ENCODE data around the gene TLCD1. TPM values are rescaled to one million over a fixed set of nuclear protein-coding genes. Genes with fewer than 3 reads are reported as not detected.

Gene TLCD1, protein sequence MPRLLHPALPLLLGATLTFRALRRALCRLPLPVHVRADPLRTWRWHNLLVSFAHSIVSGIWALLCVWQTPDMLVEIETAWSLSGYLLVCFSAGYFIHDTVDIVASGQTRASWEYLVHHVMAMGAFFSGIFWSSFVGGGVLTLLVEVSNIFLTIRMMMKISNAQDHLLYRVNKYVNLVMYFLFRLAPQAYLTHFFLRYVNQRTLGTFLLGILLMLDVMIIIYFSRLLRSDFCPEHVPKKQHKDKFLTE
- polyA plus RNA-seq (ENCODE audit: low read depth in 6 of 6), result 1 to 10 TPM in 1 of 6 donors, under 1 TPM in 1, not detected in 4; 0.93 to 1.2 TPM

DNA sequence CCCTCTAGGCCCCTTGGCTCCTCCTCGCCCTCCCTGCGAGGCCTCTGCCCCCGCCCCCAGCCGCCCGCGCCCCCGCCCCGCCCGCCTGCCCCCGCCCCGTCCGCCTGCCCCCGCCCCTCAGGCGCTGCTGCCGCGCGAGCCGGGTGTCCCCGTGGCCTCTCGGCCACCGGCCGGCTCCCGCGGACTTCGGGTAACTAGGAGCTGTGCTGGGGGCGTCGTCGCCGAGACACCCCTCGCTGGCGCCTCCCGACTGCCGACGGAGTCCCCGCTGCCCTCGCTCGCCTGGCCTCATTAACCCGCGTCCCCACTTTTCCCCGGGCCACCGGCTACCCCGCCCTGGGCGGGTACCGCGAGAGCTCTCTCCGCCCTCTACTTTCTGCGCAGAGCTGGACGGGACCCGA is at the start of gene TLCD1:
Gene TLCD1, minus strand, starts transcription at position 8 of the 401 bp plus-strand sequence. CDS start 136 bp downstream, outside the sequence.
- no peaks in the 10 kb centered on the region for H3K9me3 Mint-ChIP-seq
- H3K36me3 Mint-ChIP-seq, result peaks cover 6 to 10% of the 10 kb centered on the region in 2 donors
- peak within 1 kb of the TSS; percentile 95 to 100 (median 97) for H3K4me3 Mint-ChIP-seq
- peak within 1 kb of the TSS; percentile 99 to 100 (median 100) for H3K27ac Mint-ChIP-seq
- DNase-seq, result peak; percentile 71
- H3K4me1 Mint-ChIP-seq, result peaks cover 55 to 71% (median 58%) of the 10 kb centered on the region in 3 donors
- H3K27me3 Mint-ChIP-seq, result no peaks in the 10 kb centered on the region
- ATAC-seq (ENCODE audit: low read depth in 2 of 2), result peak; percentile 20 to 24

DNA sequence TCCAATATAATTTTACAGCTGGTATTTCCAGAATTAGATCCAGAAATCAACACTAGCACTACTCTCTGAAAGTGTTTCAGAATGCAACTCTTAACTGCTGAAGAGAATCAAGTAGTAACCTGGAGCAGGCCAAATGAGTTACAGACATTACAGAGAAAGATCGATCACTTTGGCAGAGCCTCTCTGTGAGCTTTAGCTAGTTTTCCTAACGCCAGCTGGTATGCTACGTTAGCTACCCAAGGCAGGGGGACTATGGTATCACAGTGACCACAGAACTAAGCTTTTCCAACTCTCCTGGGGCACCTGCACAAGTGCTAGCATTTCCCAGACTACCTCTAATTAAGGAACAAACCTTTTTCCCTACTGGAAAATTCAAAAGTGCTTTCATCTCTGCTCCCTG is 48.2 kb upstream of the TLCD1 start:
- Mint-ChIP-seq H3K36me3 (no peaks in the 10 kb centered on the region), H3K4me3 (no peak overlapping the region), H3K27me3 (no peaks in the 10 kb centered on the region), H3K27ac (peak overlapping the region in 1 of 6 donors; percentile 81), H3K9me3 (no peaks in the 10 kb centered on the region), H3K4me1 (peaks cover 19 to 23% (median 20%) of the 10 kb centered on the region in 3 donors)
- ATAC-seq (ENCODE audit: low read depth in 2 of 2) (no peak), DNase-seq (no peak)

DNA sequence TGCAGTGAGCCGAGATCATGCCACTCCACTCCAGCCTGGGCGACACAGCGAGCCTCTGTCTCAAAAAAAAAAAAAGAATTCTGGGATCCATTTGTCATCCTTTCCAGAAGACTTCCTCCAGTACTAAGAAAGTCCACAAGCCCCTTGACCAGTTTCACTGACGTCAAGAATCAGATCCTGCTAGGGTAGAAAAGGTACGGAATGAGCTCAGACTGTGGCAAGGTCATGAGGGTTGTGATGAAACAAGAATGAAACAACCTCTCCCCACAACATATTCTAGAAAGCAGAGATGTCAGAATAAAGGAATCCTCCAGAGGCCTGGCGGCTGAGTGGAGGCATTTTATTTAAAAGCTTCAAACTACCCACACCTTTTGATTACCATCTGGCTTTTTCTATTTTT is 47.7 kb upstream of the TLCD1 start:
- Mint-ChIP-seq H3K27me3 (no peaks in the 10 kb centered on the region), H3K9me3 (no peaks in the 10 kb centered on the region), H3K4me3 (no peak overlapping the region), H3K4me1 (peaks cover 16 to 19% (median 19%) of the 10 kb centered on the region in 3 donors), H3K27ac (peak overlapping the region in 1 of 6 donors; percentile 81), H3K36me3 (no peaks in the 10 kb centered on the region)
- no peak for ATAC-seq (ENCODE audit: low read depth in 2 of 2)
- no peak for DNase-seq

DNA sequence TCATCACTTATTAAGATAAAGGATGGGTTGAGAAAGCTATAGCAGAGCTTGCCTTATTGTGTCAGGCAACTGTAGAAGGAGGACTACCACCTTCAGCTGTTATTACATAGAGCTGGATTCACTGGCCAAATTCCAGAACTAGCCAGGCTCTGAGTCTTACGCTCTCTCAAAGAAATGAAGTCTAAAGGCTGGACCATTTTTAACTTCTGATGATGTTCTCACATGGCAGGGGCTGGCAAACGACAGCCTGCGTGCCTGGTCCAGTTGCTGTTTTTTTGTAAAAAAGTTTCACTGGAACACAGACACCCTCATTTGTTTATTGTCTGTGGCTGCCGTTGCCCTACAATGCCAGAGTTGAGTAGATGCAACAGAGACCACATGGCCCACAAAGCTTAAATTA is 39.0 kb upstream of the TLCD1 start:
- no peaks in the 10 kb centered on the region for H3K9me3 Mint-ChIP-seq
- DNase-seq (no peak), ATAC-seq (ENCODE audit: low read depth in 2 of 2) (no peak)
- peak overlapping the region in 2 of 6 donors; percentile 7 to 61 for H3K27ac Mint-ChIP-seq
- no peaks in the 10 kb centered on the region for H3K27me3 Mint-ChIP-seq
- H3K36me3 Mint-ChIP-seq, result no peaks in the 10 kb centered on the region
- peaks cover 4 to 15% (median 15%) of the 10 kb centered on the region in 3 donors for H3K4me1 Mint-ChIP-seq
- H3K4me3 Mint-ChIP-seq, result no peak overlapping the region

DNA sequence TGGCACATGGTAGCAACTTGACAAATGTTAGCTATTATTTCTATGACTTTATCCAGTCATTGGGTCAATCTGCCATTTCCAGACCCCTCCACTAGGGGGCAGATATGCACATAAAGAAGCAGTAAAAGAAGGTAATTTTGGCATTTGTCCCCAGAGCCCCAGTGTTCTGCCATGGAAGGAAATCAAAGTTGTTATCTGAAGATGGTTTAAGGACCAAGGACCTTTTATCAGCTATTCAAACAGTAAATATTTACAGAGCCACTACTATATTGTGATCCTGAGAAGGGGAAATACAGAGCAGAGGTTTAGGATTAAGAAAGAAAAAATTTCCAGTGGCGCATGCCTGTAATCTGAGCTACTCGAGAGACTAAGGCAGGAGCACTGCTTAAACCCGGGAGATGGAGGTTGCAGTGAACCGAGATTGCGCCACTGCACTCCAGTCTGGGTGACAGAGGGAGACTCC is 37.8 kb upstream of the TLCD1 start:
- H3K4me1 Mint-ChIP-seq, result peaks cover 4 to 18% (median 13%) of the 10 kb centered on the region in 3 donors
- ATAC-seq (ENCODE audit: low read depth in 2 of 2) (peak; percentile 69 to 76), DNase-seq (peak; percentile 72)
- no peaks in the 10 kb centered on the region for H3K27me3 Mint-ChIP-seq
- H3K9me3 Mint-ChIP-seq, result no peaks in the 10 kb centered on the region
- no peak overlapping the region for H3K4me3 Mint-ChIP-seq
- H3K36me3 Mint-ChIP-seq, result no peaks in the 10 kb centered on the region
- H3K27ac Mint-ChIP-seq, result peak overlapping the region in 2 of 6 donors; percentile 47 to 56

DNA sequence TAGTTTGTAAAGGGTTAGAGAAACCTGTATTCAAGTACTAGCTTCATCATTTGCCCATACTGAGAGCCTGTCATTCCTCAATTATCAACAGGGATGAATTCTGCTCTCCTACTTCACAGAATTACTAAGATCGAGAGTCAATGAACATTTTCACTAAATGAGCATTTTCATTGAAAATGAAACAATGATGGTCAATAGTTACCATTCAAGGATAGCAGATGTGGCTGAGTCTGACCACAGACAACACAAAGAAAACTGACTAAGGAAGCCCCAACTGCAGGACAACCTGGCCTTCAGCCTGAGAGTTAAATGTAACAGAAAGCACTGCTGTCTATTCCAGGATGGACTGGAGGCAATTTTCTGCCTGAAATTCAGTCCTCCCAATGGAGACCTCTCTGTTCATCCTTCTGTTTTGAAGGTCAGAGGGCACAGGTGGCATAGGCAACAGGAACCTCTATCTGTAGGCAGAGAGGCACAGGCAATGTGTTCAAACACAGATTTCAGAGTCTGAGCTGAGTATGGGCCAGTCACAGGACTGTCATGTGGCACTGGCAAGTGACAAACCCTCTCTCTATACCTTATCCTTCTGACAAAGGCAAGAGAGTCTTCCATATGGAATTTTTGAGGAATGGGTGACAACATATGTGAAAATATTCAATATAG is 37.2 kb upstream of the TLCD1 start:
- ATAC-seq (ENCODE audit: low read depth in 2 of 2) (peak; percentile 5 to 13), DNase-seq (no peak)
- H3K36me3 Mint-ChIP-seq, result no peaks in the 10 kb centered on the region
- H3K4me3 Mint-ChIP-seq, result no peak overlapping the region
- H3K27me3 Mint-ChIP-seq, result no peaks in the 10 kb centered on the region
- no peaks in the 10 kb centered on the region for H3K9me3 Mint-ChIP-seq
- peaks cover 4 to 19% (median 13%) of the 10 kb centered on the region in 3 donors for H3K4me1 Mint-ChIP-seq
- peak overlapping the region in 2 of 6 donors; percentile 47 to 56 for H3K27ac Mint-ChIP-seq

DNA sequence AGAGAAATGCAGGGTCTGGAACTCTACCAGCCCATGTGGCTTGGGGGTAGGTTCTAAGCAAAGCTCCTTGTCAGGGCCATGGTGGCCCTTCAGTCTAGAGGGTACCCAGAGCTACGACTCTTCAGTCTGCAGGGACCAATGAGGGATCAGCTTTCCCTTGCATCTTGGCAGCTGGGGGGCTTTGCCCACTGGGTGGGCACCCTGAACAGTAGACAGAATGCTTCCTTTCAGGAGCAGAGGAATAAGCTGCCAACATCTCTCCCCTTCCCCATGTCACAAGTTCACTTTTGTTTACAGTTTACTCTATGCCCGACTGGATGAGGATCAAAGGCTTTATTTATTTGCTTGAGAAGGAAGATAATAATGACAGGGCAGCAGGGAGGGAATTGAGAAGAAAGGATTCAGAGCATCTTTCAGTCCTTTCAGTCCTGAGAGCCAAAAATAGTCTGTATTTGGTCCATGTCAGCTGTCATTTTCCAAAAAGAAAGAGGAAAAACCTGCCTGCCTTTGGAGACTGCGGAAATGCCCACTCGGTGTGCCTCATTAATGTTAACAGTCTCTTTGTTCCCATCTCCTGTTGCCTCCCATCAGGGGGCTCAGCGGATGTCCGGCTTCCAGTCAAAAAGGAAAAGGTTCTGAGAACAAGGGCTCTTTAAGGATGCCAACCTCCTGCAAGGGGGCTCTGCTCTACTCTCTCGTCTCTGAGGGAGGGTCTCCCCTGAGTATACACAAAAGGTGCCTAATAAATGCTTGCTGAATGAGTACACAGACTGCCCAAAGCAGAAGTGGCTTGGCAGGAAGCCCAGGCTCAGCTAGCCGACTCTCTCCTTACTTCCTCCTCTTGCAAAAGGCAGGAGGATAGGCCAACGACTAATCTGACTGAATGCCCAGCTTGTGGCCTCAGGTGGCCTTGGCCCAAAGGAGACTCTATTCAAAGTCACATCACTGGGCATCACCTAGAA is 34.8 kb upstream of the TLCD1 start:
- no peaks in the 10 kb centered on the region for H3K36me3 Mint-ChIP-seq
- peak overlapping the region in 3 of 6 donors; percentile 31 to 66 (median 34) for H3K27ac Mint-ChIP-seq
- DNase-seq, result no peak

DNA sequence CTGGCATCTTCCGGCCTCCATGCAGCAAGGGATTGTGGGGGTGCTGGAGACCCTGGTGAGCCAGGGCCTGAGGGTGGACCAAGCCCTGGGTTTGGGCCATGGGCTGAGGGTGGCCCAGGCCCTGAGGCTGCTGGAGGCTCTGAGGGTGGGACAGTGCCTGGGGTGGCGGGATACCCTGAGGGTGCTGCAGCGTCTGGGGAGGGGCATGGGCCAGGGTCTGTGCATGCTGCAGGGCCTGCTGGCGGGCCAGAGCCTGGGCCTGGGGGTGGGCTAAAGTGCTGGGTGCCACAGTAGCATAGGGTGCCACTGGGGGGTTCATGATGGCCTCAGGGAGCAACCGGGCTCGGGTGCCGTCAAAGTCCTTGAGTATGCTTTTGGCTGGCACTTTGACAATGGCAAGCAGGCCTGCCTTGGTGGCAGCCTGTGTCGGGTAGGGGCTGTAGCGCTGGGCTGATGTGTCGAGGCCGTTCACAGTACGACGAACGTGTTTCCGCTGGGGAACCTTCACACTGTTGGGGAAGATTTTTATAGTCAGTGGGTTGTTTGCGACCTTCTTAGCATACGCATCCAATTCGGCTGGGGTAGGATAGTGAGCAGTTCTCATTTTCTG is 33.3 kb upstream of the TLCD1 start:
- no peaks in the 10 kb centered on the region for H3K36me3 Mint-ChIP-seq
- H3K27ac Mint-ChIP-seq, result peak overlapping the region in 1 of 6 donors; percentile 26
- DNase-seq (no peak), ATAC-seq (ENCODE audit: low read depth in 2 of 2) (no peak)
- H3K27me3 Mint-ChIP-seq, result no peaks in the 10 kb centered on the region
- H3K9me3 Mint-ChIP-seq, result no peaks in the 10 kb centered on the region
- peaks cover 12 to 19% (median 19%) of the 10 kb centered on the region in 3 donors for H3K4me1 Mint-ChIP-seq
- H3K4me3 Mint-ChIP-seq, result no peak overlapping the region

More for the DNA sequence above, 34.8 kb upstream of the TLCD1 start:
- no peaks in the 10 kb centered on the region for H3K27me3 Mint-ChIP-seq
- H3K9me3 Mint-ChIP-seq, result no peaks in the 10 kb centered on the region
- no peak for ATAC-seq (ENCODE audit: low read depth in 2 of 2)
- peak overlapping the region in 1 of 8 donors; percentile 12 for H3K4me3 Mint-ChIP-seq
- H3K4me1 Mint-ChIP-seq, result peaks cover 10 to 19% (median 19%) of the 10 kb centered on the region in 3 donors

DNA sequence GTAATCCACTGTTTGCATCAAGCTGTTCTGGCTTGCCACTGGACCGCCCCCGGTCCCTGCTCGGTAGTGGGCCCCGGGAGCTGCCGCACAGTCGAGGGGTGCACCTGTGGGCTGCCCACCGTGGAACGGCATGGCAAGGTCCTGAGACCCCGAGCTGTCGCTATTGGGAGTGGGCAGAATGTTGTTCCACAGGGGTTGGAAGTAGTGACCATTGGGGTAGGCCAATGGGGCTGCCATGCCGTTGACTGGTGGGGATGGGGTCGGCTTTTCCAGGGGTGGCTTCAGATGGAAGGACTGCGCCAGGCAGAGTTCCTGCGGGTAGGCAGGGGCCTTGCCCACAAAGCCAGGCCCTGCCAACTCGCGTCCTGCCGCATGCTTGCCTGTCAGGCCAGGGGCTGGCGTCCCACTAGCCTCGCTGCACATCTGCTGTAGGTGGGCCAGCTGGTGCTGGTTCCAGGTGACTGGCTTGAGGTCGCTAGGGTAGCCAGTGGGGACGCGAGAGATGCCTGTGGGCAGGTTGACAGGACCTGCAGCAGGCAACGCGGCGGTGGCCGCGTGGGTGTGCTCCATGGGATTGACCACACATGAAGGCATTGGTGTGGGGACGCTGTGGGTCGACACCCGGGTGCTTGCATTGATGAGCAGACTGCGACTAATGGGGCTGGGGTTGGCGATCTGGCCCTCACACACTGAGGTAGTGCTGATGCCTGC is 32.5 kb upstream of the TLCD1 start:
- H3K9me3 Mint-ChIP-seq, result no peaks in the 10 kb centered on the region
- H3K4me3 Mint-ChIP-seq, result no peak overlapping the region
- no peaks in the 10 kb centered on the region for H3K27me3 Mint-ChIP-seq
- DNase-seq, result no peak
- no peaks in the 10 kb centered on the region for H3K36me3 Mint-ChIP-seq
- no peak for ATAC-seq (ENCODE audit: low read depth in 2 of 2)
- peak overlapping the region in 3 of 6 donors; percentile 26 to 82 (median 42) for H3K27ac Mint-ChIP-seq
- peaks cover 8 to 14% (median 13%) of the 10 kb centered on the region in 3 donors for H3K4me1 Mint-ChIP-seq

DNA sequence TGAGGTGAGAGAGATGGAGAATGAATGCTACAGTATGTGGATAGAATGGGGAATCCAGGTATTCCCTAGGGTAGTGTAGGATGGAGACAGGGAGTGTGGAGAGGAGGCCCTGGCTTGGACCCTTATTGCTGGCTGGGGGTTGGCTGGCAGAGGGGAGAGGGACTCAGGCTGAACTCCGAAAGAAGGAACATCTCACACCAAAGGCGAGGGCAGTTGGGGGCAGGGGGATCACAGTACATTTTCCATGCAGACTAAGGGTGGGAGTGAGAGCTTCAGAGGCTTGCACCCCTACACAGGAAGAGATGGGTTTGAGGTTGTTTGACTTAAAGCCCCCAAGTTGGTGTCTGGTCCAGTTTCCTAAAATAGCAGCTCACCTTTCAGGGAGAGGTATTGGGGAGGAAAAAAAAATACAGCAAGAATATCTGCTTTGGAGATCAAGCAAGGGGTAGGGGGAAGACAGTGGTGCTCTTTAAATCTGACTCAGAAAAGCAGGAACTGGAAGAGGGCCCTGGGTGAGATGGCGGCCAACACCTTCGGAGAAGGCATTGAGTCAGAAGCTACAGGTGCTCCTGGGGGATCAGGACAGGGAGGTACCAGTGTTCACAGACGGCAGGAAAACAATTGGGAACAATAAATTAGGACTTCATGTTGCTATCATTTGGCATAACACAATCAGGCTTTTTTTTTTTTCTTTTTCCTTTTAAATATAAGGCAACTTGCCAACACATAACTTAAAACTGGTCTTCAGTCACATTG is 30.2 kb upstream of the TLCD1 start:
- ATAC-seq (ENCODE audit: low read depth in 2 of 2) (no peak), DNase-seq (no peak)
- H3K27ac Mint-ChIP-seq, result peak overlapping the region in 2 of 6 donors; percentile 76 to 81
- H3K27me3 Mint-ChIP-seq, result no peaks in the 10 kb centered on the region
- no peaks in the 10 kb centered on the region for H3K36me3 Mint-ChIP-seq
- peaks cover 6 to 19% (median 8%) of the 10 kb centered on the region in 3 donors for H3K4me1 Mint-ChIP-seq
- H3K9me3 Mint-ChIP-seq, result no peaks in the 10 kb centered on the region
- H3K4me3 Mint-ChIP-seq, result peak overlapping the region in 1 of 8 donors; percentile 47

DNA sequence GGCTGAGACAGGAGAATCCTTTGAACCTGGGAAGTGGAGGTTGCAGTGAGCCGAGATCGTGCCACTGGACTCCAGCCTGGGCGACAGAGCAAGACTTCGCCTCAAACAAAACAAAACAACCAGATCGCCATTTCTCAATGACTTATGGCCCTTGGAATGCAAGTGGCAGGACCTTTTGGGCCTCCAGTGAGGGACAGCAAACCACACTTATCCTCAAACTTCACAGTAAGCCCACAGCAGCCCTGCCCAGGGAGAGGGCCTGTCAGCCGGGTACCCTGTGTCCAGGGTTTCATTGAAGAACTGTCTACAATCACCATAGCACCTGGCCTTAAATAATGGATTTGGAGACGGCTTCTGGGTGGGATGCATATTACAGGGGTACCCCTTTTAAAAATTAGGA is 29.5 kb upstream of the TLCD1 start:
- Mint-ChIP-seq H3K9me3 (no peaks in the 10 kb centered on the region), H3K4me3 (no peak overlapping the region), H3K4me1 (peaks cover 4 to 17% (median 8%) of the 10 kb centered on the region in 3 donors), H3K27me3 (no peaks in the 10 kb centered on the region), H3K27ac (peak overlapping the region in 1 of 6 donors; percentile 76), H3K36me3 (no peaks in the 10 kb centered on the region)
- ATAC-seq (ENCODE audit: low read depth in 2 of 2) (no peak), DNase-seq (no peak)
